Keratinocyte (primary cell): ENCODE data around the gene CFAP57. TPM values are rescaled to one million over a fixed set of nuclear protein-coding genes. Genes with fewer than 3 reads are reported as not detected.

ENCODE experiments used
- DNase-seq: peaks from one replicate; pipeline ENCODE4 v3.0.0-alpha.2; 2011; ENCODE audit warnings: low read depth, missing footprints, low spot score
- FAIRE-seq: peaks from 2 replicates; lab custom pipeline; 2011; peaks lifted over from hg19 to GRCh38; lab: Jason Lieb, UNC
- H2AFZ ChIP-seq: 2 replicates; pipeline ENCODE4 v1.6.0; 2012; ENCODE audit warnings: low read length, control low read depth, inconsistent platforms; ENCODE audit not compliant: control insufficient read depth
- H3K27ac ChIP-seq: 2 replicates; pipeline ENCODE4 v1.5.1; 2011; ENCODE audit warnings: low read length; ENCODE audit not compliant: control insufficient read depth, insufficient read depth
- H3K27me3 ChIP-seq: 3 replicates; pipeline ENCODE4 v1.6.0; 2011; ENCODE audit warnings: low read length; ENCODE audit not compliant: control insufficient read depth, insufficient read depth; ENCODE audit errors: extremely low read depth
- H3K36me3 ChIP-seq, 2 experiments: 2 replicates in 1 of 2; 3 replicates in 1 of 2; pipeline ENCODE4 v1.5.1; 2011; ENCODE audit warnings: low read length in 2 of 2, mild to moderate bottlenecking in 1 of 2; ENCODE audit not compliant: control insufficient read depth in 2 of 2, insufficient read depth in 2 of 2; ENCODE audit errors: extremely low read depth in 1 of 2
- H3K4me1 ChIP-seq: 3 replicates; pipeline ENCODE4 v1.5.1; 2011; ENCODE audit warnings: low read length; ENCODE audit not compliant: control insufficient read depth, insufficient read depth; ENCODE audit errors: extremely low read depth
- H3K4me2 ChIP-seq: 3 replicates; pipeline ENCODE4 v1.6.0; 2011; ENCODE audit warnings: low read depth, low read length; ENCODE audit not compliant: control insufficient read depth, insufficient read depth; ENCODE audit errors: extremely low read depth
- H3K4me3 ChIP-seq, 3 experiments: fragments of 200-600 bp in 1 of 3; sonication (generic) in 1 of 3; 2 replicates in 2 of 3; 3 replicates in 1 of 3; pipeline ENCODE4 v1.5.1; 2011 to 2016; ENCODE audit warnings: low read length in 3 of 3, mild to moderate bottlenecking in 3 of 3, control low read depth in 2 of 3, inconsistent platforms in 1 of 3, low read depth in 1 of 3, mixed read lengths in 1 of 3, mixed run types in 1 of 3, moderate library complexity in 1 of 3; ENCODE audit not compliant: control insufficient read depth in 2 of 3, insufficient read depth in 2 of 3; ENCODE audit errors: extremely low read depth in 1 of 3
- H3K79me2 ChIP-seq: 2 replicates; pipeline ENCODE4 v1.6.0; 2012; ENCODE audit warnings: low read length; ENCODE audit not compliant: control insufficient read depth, insufficient read depth
- H3K9ac ChIP-seq: 3 replicates; pipeline ENCODE4 v1.6.0; 2011; ENCODE audit warnings: low read length; ENCODE audit not compliant: control insufficient read depth, insufficient read depth; ENCODE audit errors: extremely low read depth
- H3K9me1 ChIP-seq: 3 replicates; pipeline ENCODE4 v1.6.0; 2011; ENCODE audit warnings: low read length; ENCODE audit not compliant: control insufficient read depth, insufficient read depth; ENCODE audit errors: extremely low read depth
- H3K9me3 ChIP-seq: 2 replicates; pipeline ENCODE4 v1.5.1; 2012; ENCODE audit warnings: low read depth, low read length; ENCODE audit not compliant: control insufficient read depth
- H4K20me1 ChIP-seq: 3 replicates; pipeline ENCODE4 v1.6.0; 2011; ENCODE audit warnings: low read length; ENCODE audit not compliant: control insufficient read depth, insufficient read depth; ENCODE audit errors: extremely low read depth
- CTCF ChIP-seq, 3 experiments: IDR thresholded peaks in 1 of 3; conservative IDR thresholded peaks in 1 of 3; optimal IDR thresholded peaks in 1 of 3; 2 replicates in 2 of 3; 3 replicates in 1 of 3; pipeline versions ENCODE3 to v1.5.1; 2011; ENCODE audit warnings: low read length in 3 of 3, mild to moderate bottlenecking in 3 of 3, moderate library complexity in 2 of 3, control low read depth in 1 of 3, inconsistent platforms in 1 of 3; ENCODE audit not compliant: insufficient read depth in 2 of 3; ENCODE audit errors: extremely low read depth in 1 of 3
- EZH2 ChIP-seq: IDR thresholded peaks from one replicate; pipeline ENCODE4 v1.6.1; 2012; ENCODE audit warnings: inconsistent platforms, mild to moderate bottlenecking, low read length, moderate library complexity
- dilution Hi-C: fragments of 300-500 bp; cut with MboI; formaldehyde crosslinking; loops from one replicate; pipeline ENCODE4 v1.7.0; 2020; ENCODE audit warnings: low sequenced_read_pairs; ENCODE audit not compliant: extremely low pct_ligation_motif_present
- polyA plus RNA-seq, 5 experiments: library from polyadenylated mRNA; depleted of rRNA in 3 of 5; stranded (reverse) in 3 of 5; stranded (forward) in 1 of 5; unstranded in 1 of 5; fragments of >200 nt; gene quantifications; 1 replicate in 1 of 5; 2 replicates in 3 of 5; 3 replicates in 1 of 5; pipeline versions ENCODE4 v1.2.1 to v1.2.3, GENCODE V29; 2011 to 2012; ENCODE audit warnings: missing spikeins in 2 of 5, low read depth in 1 of 5, low replicate concordance in 1 of 5

The CFAP57 gene
- polyA plus RNA-seq, 1 donor (not counting 4 experiments of a cell fraction or from before 2014, with no cell fraction given) = 0.39 TPM

DNA sequence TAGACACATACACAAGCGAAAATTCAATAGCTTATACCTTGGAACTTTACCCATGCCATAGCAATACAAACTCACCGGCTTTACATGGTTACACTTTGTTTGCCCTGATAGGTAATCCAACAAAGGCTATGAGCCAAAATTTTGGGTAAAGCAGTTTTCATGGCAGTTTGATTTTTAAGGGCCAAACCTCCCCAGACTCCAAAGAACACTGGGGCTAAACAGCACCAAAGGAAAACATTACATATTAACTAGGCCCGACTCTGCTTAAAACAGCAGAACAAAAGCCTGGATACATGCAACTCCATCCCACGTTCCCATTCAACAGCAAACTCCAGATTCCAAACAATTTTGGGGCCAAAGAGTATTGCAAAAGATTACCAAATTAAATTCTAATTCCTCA lies 93.3 kb downstream of the CFAP57 start:
- Histone ChIP-seq H3K4me2 (no peak overlapping the region), H3K4me1 (peaks cover 3% of the 10 kb centered on the region), H3K36me3 (no peaks in the 10 kb centered on the region), H3K27me3 (no peaks in the 10 kb centered on the region), H3K27ac (no peak overlapping the region), H3K9me3 (no peaks in the 10 kb centered on the region), H2AFZ (no peak overlapping the region), H4K20me1 (no peaks in the 10 kb centered on the region), H3K79me2 (no peaks in the 10 kb centered on the region), H3K4me3 (no peak overlapping the region), H3K9me1 (no peaks in the 10 kb centered on the region), H3K9ac (no peak overlapping the region)
- dilution Hi-C loops = no loop called here
- DNase-seq (no peak), FAIRE-seq (no peak)
- TF ChIP-seq CTCF (optimal IDR thresholded peaks at IDR 0.05 in 1 of 3, IDR thresholded peaks at IDR 0.05 in 1 of 3, conservative IDR thresholded peaks at IDR 0.05 in 1 of 3; ENCODE audit: extremely low read depth in 1 of 3, insufficient read depth in 2 of 3, low read length in 3 of 3) (no peak), EZH2 (no peak)

GRCh38 chr1:43266881-43267280 lies 94.8 kb downstream of the CFAP57 start:
- Histone ChIP-seq H2AFZ (no peak overlapping the region), H3K9me3 (no peaks in the 10 kb centered on the region), H3K79me2 (no peaks in the 10 kb centered on the region), H3K9ac (no peak overlapping the region), H3K27me3 (no peaks in the 10 kb centered on the region), H3K27ac (no peak overlapping the region), H3K4me3 (no peak overlapping the region), H3K9me1 (no peaks in the 10 kb centered on the region), H3K36me3 (no peaks in the 10 kb centered on the region), H3K4me2 (no peak overlapping the region), H3K4me1 (peaks cover 11% of the 10 kb centered on the region), H4K20me1 (no peaks in the 10 kb centered on the region)
- TF ChIP-seq EZH2 (no peak), CTCF (optimal IDR thresholded peaks at IDR 0.05 in 1 of 3, IDR thresholded peaks at IDR 0.05 in 1 of 3, conservative IDR thresholded peaks at IDR 0.05 in 1 of 3; ENCODE audit: extremely low read depth in 1 of 3, insufficient read depth in 2 of 3, low read length in 3 of 3) (no peak)
- DNase-seq (no peak), FAIRE-seq (no peak)
- dilution Hi-C loops = no loop called here
